GM23338 (cell line): ENCODE data around the gene MALSU1.

Experiments used
- CREB1 ChIP-seq: fragments of 250-450 bp; sonication (Bioruptor Pico); IDR thresholded peaks from 2 replicates; pipeline ENCODE4 v1.5.0; 2020; ENCODE audit warnings: low read depth, mild to moderate bottlenecking, moderate library complexity
- CTCF ChIP-seq, 2 experiments: fragments of 200-600 bp in 1 of 2; sonication (generic) in 1 of 2; conservative IDR thresholded peaks; 2 replicates each; pipeline versions ENCODE4 v1.5.1 to v1.6.1; 2016 to 2017; ENCODE audit warnings: antibody characterized with exemption in 2 of 2, low read depth in 2 of 2, mild to moderate bottlenecking in 2 of 2, moderate library complexity in 1 of 2
- ETS1 ChIP-seq: IDR thresholded peaks from 2 replicates; pipeline ENCODE4 v1.6.1; 2016; ENCODE audit warnings: antibody characterized with exemption
- EZH2 ChIP-seq: fragments of 200-600 bp; sonication (generic); IDR thresholded peaks from one replicate; pipeline ENCODE4 v1.8.0; 2017; ENCODE audit warnings: antibody characterized with exemption, mild to moderate bottlenecking, low read depth; ENCODE audit not compliant: unreplicated experiment
- JUNB ChIP-seq: IDR thresholded peaks from one replicate; pipeline ENCODE4 v1.6.1; 2016; ENCODE audit warnings: antibody characterized with exemption; ENCODE audit not compliant: unreplicated experiment
- POLR2AphosphoS5 ChIP-seq: IDR thresholded peaks from 2 replicates; pipeline ENCODE4 v1.6.1; 2016; ENCODE audit warnings: antibody characterized with exemption, low read depth
- REST ChIP-seq: IDR thresholded peaks from one replicate; pipeline ENCODE4 v1.6.1; 2018; ENCODE audit warnings: antibody characterized with exemption; ENCODE audit not compliant: unreplicated experiment
- STAT1 ChIP-seq: IDR thresholded peaks from one replicate; pipeline ENCODE4 v1.6.1; 2016; ENCODE audit warnings: antibody characterized with exemption; ENCODE audit not compliant: unreplicated experiment

GRCh38 chr7:23356726-23357125 is 57.6 kb downstream of the MALSU1 start:
- TF ChIP-seq POLR2AphosphoS5 (no peak), CTCF (conservative IDR thresholded peaks at IDR 0.05; ENCODE audit: low read depth in 2 of 2) (no peak), EZH2 (no peak), CREB1 (no peak), REST (no peak), STAT1 (no peak), ETS1 (no peak), JUNB (no peak)
